ENCODE data around the gene LPIN3. TPM values are rescaled to one million over a fixed set of nuclear protein-coding genes. Genes with fewer than 3 reads are reported as not detected.

The LPIN3 gene
- total RNA-seq, 1 experiment from 2014 or later, result 3.8 TPM

DNA sequence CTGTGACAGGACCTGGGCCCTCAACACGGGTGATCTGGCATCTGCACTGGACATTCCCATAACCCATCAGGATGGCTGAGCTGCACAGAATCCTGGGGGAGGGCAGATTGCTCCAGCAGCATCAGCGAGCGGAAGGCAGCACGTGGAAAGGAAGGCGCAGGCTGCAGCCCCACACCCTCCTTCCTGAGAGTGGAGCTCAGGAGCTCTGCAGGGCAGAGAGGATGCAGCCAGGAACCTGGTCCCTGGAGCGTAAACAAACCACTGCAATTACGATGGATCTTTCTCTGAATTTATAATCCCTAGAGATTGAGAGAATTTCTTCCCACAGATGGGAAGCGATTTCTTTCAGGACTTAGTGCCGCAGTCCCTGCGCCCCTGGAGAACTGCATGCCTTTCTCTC is 65.7 kb downstream of the LPIN3 start:
- no CpG with 5 or more reads among the region's 10 CpGs for WGBS (ENCODE audit: extremely low coverage, insufficient read length, low lambda C conversion rate)
- H3K79me1 ChIP-seq (ENCODE audit: insufficient read depth, low read depth, low read length, poor library complexity, severe bottlenecking), result no peaks in the 10 kb centered on the region

More for the DNA sequence above, 65.7 kb downstream of the LPIN3 start:
- H2AFZ ChIP-seq (ENCODE audit: low read length), result no peak overlapping the region
- no peak overlapping the region for H2BK15ac ChIP-seq (ENCODE audit: low read depth, low read length)
- no peak overlapping the region for H2AK5ac ChIP-seq (ENCODE audit: insufficient read length, low read length)
- no peak overlapping the region for H4K91ac ChIP-seq (ENCODE audit: insufficient read length, low read depth, low read length)
- no peak overlapping the region for H4K8ac ChIP-seq (replicated peaks; ENCODE audit: insufficient read length, low read depth, low read length)
- TF ChIP-seq, protein P1, sequence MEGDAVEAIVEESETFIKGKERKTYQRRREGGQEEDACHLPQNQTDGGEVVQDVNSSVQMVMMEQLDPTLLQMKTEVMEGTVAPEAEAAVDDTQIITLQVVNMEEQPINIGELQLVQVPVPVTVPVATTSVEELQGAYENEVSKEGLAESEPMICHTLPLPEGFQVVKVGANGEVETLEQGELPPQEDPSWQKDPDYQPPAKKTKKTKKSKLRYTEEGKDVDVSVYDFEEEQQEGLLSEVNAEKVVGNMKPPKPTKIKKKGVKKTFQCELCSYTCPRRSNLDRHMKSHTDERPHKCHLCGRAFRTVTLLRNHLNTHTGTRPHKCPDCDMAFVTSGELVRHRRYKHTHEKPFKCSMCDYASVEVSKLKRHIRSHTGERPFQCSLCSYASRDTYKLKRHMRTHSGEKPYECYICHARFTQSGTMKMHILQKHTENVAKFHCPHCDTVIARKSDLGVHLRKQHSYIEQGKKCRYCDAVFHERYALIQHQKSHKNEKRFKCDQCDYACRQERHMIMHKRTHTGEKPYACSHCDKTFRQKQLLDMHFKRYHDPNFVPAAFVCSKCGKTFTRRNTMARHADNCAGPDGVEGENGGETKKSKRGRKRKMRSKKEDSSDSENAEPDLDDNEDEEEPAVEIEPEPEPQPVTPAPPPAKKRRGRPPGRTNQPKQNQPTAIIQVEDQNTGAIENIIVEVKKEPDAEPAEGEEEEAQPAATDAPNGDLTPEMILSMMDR (conservative IDR thresholded peaks at IDR 0.05), result no peak
- H3K9ac ChIP-seq (ENCODE audit: extremely low read depth, insufficient read length, low read length), result no peak overlapping the region
- no peak overlapping the region for H3K56ac ChIP-seq (ENCODE audit: insufficient read length, low read depth, low read length)
- H3K23me2 ChIP-seq (ENCODE audit: insufficient read length, low read depth, low read length, poor library complexity, severe bottlenecking), result no peaks in the 10 kb centered on the region
- H3K4me1 ChIP-seq (ENCODE audit: insufficient read depth, low read length), result no peaks in the 10 kb centered on the region
- no peak overlapping the region; the same call in 1 of the 2 replicates for H3K14ac ChIP-seq (ENCODE audit: insufficient read depth, low read length)
- H3K4ac ChIP-seq (ENCODE audit: low read depth, low read length), result no peak overlapping the region
- no peak overlapping the region for H2BK12ac ChIP-seq (ENCODE audit: insufficient read length, low read depth, low read length)
- H3K9me3 ChIP-seq (ENCODE audit: control insufficient read depth, low read depth, low read length), result no peaks in the 10 kb centered on the region
- no peaks in the 10 kb centered on the region for H3K9me3 Mint-ChIP-seq
- no peak overlapping the region for H3K4me2 ChIP-seq (ENCODE audit: insufficient read depth, insufficient read length, low read length)
- no peak overlapping the region for H2BK20ac ChIP-seq (ENCODE audit: low read depth, low read length, poor library complexity, severe bottlenecking)
- H4K20me1 ChIP-seq (ENCODE audit: control insufficient read depth, insufficient read depth, insufficient read length), result no peaks in the 10 kb centered on the region
- no peaks in the 10 kb centered on the region for H3K27me3 Mint-ChIP-seq (ENCODE audit: low read depth)
- DNase-seq, result no peak
- H3T11ph ChIP-seq (ENCODE audit: low read length), result no peak overlapping the region
- no peak overlapping the region for H3K18ac ChIP-seq (ENCODE audit: insufficient read length, low read depth, low read length)
- H2BK120ac ChIP-seq (ENCODE audit: low read depth, low read length, poor library complexity, severe bottlenecking), result no peak overlapping the region
- peaks cover 6 to 7% of the 10 kb centered on the region in 2 experiments; a peak in 3 of 4 replicates for H3K4me1 Mint-ChIP-seq
- no peak overlapping the region for H2BK5ac ChIP-seq (ENCODE audit: insufficient read length, low read length)
- no peaks in the 10 kb centered on the region for H3K27me3 ChIP-seq (ENCODE audit: insufficient read depth, low read length)
- H3K23ac ChIP-seq (ENCODE audit: insufficient read length, low read depth, low read length), result no peak overlapping the region
- H3K4me3 Mint-ChIP-seq, result no peak overlapping the region
- no peak overlapping the region for H3K27ac ChIP-seq (ENCODE audit: insufficient read length, low read depth, low read length)
- H3K79me2 ChIP-seq (ENCODE audit: insufficient read depth, low read length), result no peaks in the 10 kb centered on the region
- H3K27ac Mint-ChIP-seq, result no peak overlapping the region
- no peak overlapping the region for H4K5ac ChIP-seq (ENCODE audit: insufficient read length, low read depth, low read length)
- peaks cover 27 to 76% (median 67%) of the 10 kb centered on the region in 3 experiments for H3K36me3 Mint-ChIP-seq (ENCODE audit: insufficient read depth in 1 of 3, low read depth in 3 of 3)

Data from H9 (cell line).